OCI-M2 (cell line): ENCODE measurements around the gene SRPRB.

Experiments used
- DNase-seq: peaks from one replicate; lab custom pipeline; 2025; ENCODE audit not compliant: unreplicated experiment; lab: John Stamatoyannopoulos, UW

Gene SRPRB

GRCh38 chr3:133840767-133841166 lies 35.2 kb downstream of the SRPRB start:
- DNase-seq = no peak

- no peak for DNase-seq
Measured at GRCh38 chr3:133841196-133841595, 35.6 kb downstream of the SRPRB start.

- no peak for DNase-seq
Measured at GRCh38 chr3:133842158-133842557, 36.5 kb downstream of the SRPRB start.

GRCh38 chr3:133843634-133844033 lies 38.0 kb downstream of the SRPRB start:
- no peak for DNase-seq

- no peak for DNase-seq
Measured at GRCh38 chr3:133845127-133845526, 39.5 kb downstream of the SRPRB start.

- no peak for DNase-seq
Measured at GRCh38 chr3:133849346-133849745, 43.7 kb downstream of the SRPRB start.

- no peak for DNase-seq
Measured at GRCh38 chr3:133850034-133850433, 44.4 kb downstream of the SRPRB start.

GRCh38 chr3:133851266-133851906 lies 45.8 kb downstream of the SRPRB start:
- peak; percentile 21 for DNase-seq

- DNase-seq = no peak
Measured at GRCh38 chr3:133851931-133852330, 46.3 kb downstream of the SRPRB start.

GRCh38 chr3:133853063-133853924 lies 47.7 kb downstream of the SRPRB start:
- DNase-seq = no peak

- no peak for DNase-seq
Measured at GRCh38 chr3:133853925-133854227, 48.3 kb downstream of the SRPRB start.

- DNase-seq = no peak
Measured at GRCh38 chr3:133854264-133855001, 48.8 kb downstream of the SRPRB start.

- DNase-seq = no peak
Measured at GRCh38 chr3:133855002-133855370, 49.4 kb downstream of the SRPRB start.

- no peak for DNase-seq
Measured at GRCh38 chr3:133855772-133856171, 50.2 kb downstream of the SRPRB start.

- DNase-seq = no peak
Measured at GRCh38 chr3:133856316-133856715, 50.7 kb downstream of the SRPRB start.

GRCh38 chr3:133857767-133858166 lies 52.2 kb downstream of the SRPRB start:
- DNase-seq = no peak

GRCh38 chr3:133859381-133860234 lies 54.0 kb downstream of the SRPRB start:
- no peak for DNase-seq

GRCh38 chr3:133860519-133860918 lies 54.9 kb downstream of the SRPRB start:
- no peak for DNase-seq

- DNase-seq = no peak
Measured at GRCh38 chr3:133862161-133862560, 56.5 kb downstream of the SRPRB start.

- no peak for DNase-seq
Measured at GRCh38 chr3:133863911-133864310, 58.3 kb downstream of the SRPRB start.

GRCh38 chr3:133864616-133865015 lies 59.0 kb downstream of the SRPRB start:
- DNase-seq = no peak
